Measurements from ENCODE around the gene LYPD1. TPM values are rescaled to one million over a fixed set of nuclear protein-coding genes. Genes with fewer than 3 reads are reported as not detected.

The LYPD1 gene
- total RNA-seq, 2 donors from 2014 or later: 0.22 TPM; not detected in 1

DNA sequence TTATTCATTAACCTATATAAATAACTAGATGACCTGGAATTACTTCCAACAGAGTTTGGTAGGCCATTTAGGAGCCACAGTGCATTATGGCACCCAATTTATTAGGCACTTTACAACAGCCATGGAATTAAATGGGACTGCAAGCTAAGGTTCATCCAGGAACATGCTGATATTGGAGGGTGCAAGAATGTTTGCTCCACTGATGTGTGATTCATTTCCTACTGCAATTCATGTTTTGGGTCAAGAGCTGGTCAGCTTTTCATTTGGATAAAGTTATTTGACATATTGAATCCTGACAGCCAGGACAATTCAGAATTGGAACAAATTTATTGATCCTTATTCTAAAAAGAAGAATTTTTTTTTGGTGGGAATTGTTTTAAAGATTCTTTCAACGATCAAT, 11.8 kb upstream of the LYPD1 start:
- no peaks in the 10 kb centered on the region for H3K27me3 ChIP-seq
- TF ChIP-seq, protein P1, sequence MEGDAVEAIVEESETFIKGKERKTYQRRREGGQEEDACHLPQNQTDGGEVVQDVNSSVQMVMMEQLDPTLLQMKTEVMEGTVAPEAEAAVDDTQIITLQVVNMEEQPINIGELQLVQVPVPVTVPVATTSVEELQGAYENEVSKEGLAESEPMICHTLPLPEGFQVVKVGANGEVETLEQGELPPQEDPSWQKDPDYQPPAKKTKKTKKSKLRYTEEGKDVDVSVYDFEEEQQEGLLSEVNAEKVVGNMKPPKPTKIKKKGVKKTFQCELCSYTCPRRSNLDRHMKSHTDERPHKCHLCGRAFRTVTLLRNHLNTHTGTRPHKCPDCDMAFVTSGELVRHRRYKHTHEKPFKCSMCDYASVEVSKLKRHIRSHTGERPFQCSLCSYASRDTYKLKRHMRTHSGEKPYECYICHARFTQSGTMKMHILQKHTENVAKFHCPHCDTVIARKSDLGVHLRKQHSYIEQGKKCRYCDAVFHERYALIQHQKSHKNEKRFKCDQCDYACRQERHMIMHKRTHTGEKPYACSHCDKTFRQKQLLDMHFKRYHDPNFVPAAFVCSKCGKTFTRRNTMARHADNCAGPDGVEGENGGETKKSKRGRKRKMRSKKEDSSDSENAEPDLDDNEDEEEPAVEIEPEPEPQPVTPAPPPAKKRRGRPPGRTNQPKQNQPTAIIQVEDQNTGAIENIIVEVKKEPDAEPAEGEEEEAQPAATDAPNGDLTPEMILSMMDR (IDR thresholded peaks at IDR 0.05): no peak
- H3K9me3 ChIP-seq: no peaks in the 10 kb centered on the region
- no peak for DNase-seq (ENCODE audit: low spot score)
- H3K4me1 ChIP-seq: no peaks in the 10 kb centered on the region
- no peak overlapping the region for H3K27ac ChIP-seq
- H3K4me3 ChIP-seq: no peak overlapping the region
- H3K36me3 ChIP-seq: no peaks in the 10 kb centered on the region

DNA sequence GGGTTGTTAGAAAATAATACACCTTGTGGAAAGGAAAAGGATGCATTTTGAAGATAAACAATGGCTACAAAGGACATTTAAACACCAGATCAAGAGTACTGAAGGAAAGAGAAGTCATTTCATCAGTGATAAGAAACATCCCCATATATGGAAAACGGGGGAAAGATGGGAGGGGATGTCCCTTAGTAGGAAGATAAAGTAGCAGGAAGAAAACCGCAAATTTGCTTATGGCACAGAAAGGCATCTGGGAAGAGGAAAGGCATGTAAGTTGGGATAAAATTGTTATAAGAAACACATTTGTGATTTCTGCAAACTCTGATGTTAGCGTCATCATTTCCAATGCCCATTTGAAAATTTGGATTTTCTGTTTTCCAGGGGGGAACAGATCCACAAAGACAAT, 10.5 kb upstream of the LYPD1 start:
- DNase-seq (ENCODE audit: low spot score): no peak
- no peak overlapping the region for H3K27ac ChIP-seq
- TF ChIP-seq, protein P1 (IDR thresholded peaks at IDR 0.05): no peak
- H3K9me3 ChIP-seq: no peaks in the 10 kb centered on the region
- no peak overlapping the region for H3K4me3 ChIP-seq
- H3K36me3 ChIP-seq: no peaks in the 10 kb centered on the region
- no peaks in the 10 kb centered on the region for H3K27me3 ChIP-seq
- H3K4me1 ChIP-seq: no peaks in the 10 kb centered on the region

DNA sequence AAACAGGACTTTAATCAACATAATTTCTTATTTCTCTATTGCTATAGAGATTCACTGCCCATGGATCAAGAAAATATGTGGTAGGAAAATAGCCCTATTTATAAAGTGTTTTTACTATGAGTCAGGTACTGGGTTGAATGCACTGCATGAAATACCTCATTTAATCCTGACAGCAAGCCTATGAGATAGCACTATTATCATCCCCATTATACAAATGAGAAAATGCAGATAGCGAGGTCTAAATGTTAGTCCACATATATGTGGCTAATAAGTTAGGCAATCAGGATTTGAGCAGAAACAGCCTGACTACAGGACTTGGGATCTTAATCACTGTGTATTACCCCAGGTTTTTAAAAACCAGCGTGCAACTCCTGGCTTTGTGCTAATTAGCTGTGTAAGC, 8.5 kb upstream of the LYPD1 start:
- Histone ChIP-seq H3K27ac (no peak overlapping the region), H3K27me3 (no peaks in the 10 kb centered on the region), H3K9me3 (no peaks in the 10 kb centered on the region), H3K4me1 (no peaks in the 10 kb centered on the region), H3K4me3 (no peak overlapping the region), H3K36me3 (no peaks in the 10 kb centered on the region)
- TF ChIP-seq, protein P1 (IDR thresholded peaks at IDR 0.05): no peak
- no peak for DNase-seq (ENCODE audit: low spot score)

- no peaks in the 10 kb centered on the region for H3K27me3 ChIP-seq
- H3K36me3 ChIP-seq: no peaks in the 10 kb centered on the region
- no peak for DNase-seq (ENCODE audit: low spot score)
- TF ChIP-seq, protein P1 (IDR thresholded peaks at IDR 0.05): no peak
- H3K9me3 ChIP-seq: no peaks in the 10 kb centered on the region
- no peak overlapping the region for H3K4me3 ChIP-seq
- no peaks in the 10 kb centered on the region for H3K4me1 ChIP-seq
- H3K27ac ChIP-seq: no peak overlapping the region
Measured at GRCh38 chr2:132677661-132678060, 7.7 kb upstream of the LYPD1 start.

- Histone ChIP-seq H3K27ac (no peak overlapping the region), H3K4me3 (no peak overlapping the region), H3K27me3 (no peaks in the 10 kb centered on the region), H3K36me3 (no peaks in the 10 kb centered on the region), H3K9me3 (no peaks in the 10 kb centered on the region), H3K4me1 (no peaks in the 10 kb centered on the region)
- no peak for DNase-seq (ENCODE audit: low spot score)
- TF ChIP-seq, protein P1 (IDR thresholded peaks at IDR 0.05): peak in 1 of 2 donors; percentile 20
Measured at GRCh38 chr2:132676999-132677398, 7.0 kb upstream of the LYPD1 start.

DNA sequence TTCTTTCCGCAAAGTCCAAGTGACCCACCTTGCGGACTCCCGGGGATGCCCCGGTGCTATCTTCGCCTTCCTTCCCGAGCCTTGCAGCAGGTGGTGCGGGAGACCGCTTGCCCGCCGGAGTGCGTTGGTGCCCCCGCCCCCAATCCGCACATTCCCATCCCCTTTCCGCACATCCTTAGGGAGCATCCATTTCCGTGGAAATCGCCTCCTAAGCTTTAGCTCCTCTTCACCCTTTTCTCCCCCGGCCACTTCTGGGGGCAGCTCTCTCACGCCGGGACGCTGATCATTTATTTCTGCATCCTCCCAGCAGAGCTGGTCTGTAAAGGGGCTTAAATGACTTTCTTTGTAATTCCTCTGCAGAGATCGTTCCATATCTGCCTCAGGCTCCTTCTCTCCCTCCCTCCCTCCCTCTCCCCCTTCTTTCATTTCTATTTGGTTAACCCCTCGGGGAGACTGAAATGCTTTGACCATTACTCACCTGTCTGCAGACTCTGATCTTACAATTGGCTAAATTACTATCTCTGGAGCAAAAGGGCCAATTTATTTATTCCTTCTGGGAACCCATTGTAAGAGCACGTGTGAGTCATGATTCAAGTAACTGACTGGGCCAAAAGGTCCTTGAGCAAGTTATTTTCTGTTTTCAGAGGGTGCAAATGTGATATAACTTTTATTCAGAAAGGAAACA, 1.3 kb upstream of the LYPD1 start:
- TF ChIP-seq, protein P1 (IDR thresholded peaks at IDR 0.05): no peak
- no peaks in the 10 kb centered on the region for H3K36me3 ChIP-seq
- no peaks in the 10 kb centered on the region for H3K9me3 ChIP-seq
- no peak for DNase-seq (ENCODE audit: low spot score)
- no peak overlapping the region for H3K27ac ChIP-seq
- H3K4me3 ChIP-seq: peak overlapping the region in 1 of 2 donors; percentile 55
- H3K27me3 ChIP-seq: peaks cover 0 to 23% of the 10 kb centered on the region in 2 donors
- peaks cover 0 to 31% of the 10 kb centered on the region in 2 donors for H3K4me1 ChIP-seq

Measured in right atrium auricular region (tissue), 2 donors.